GM18951 (cell line): ENCODE results near the gene TANC1.

Experiments used
- POLR2A ChIP-seq: IDR thresholded peaks from 4 replicates; pipeline ENCODE4 v1.6.1; 2011; ENCODE audit warnings: mild to moderate bottlenecking; ENCODE audit not compliant: insufficient read length, insufficient read depth; ENCODE audit errors: extremely low read depth
- in situ Hi-C: fragments of 300-500 bp; cut with MboI; formaldehyde crosslinking; loops from one replicate; pipeline ENCODE4 v1.12.0; 2022; ENCODE audit warnings: low sequenced_read_pairs, mixed read lengths, inconsistent platforms; ENCODE audit not compliant: unreplicated experiment

Gene TANC1

GRCh38 chr2:158967114-158967730, 1.2 kb upstream of the TANC1 start:
- TF ChIP-seq POLR2A = no peak
- in situ Hi-C loops = no loop called here

- TF ChIP-seq POLR2A = no peak
- in situ Hi-C loops = no loop called here
Observed at GRCh38 chr2:158967731-158968395, 577 bp upstream of the TANC1 start.

GRCh38 chr2:158969162-158969714, 798 bp downstream of the TANC1 start:
- no peak for TF ChIP-seq POLR2A
- in situ Hi-C loops = no loop called here

- in situ Hi-C loops = no loop called here
- TF ChIP-seq POLR2A = no peak
Observed at GRCh38 chr2:158969715-158970240, 1.3 kb downstream of the TANC1 start.

GRCh38 chr2:158970241-158970751, 1.9 kb downstream of the TANC1 start:
- TF ChIP-seq POLR2A = no peak
- in situ Hi-C loops = no loop called here

- in situ Hi-C loops = no loop called here
- TF ChIP-seq POLR2A = no peak
Observed at GRCh38 chr2:158973116-158973956, 4.9 kb downstream of the TANC1 start.

- in situ Hi-C loops = no loop called here
Observed at GRCh38 chr2:158975271-158975921, 7.0 kb downstream of the TANC1 start.

GRCh38 chr2:158979772-158980171, 11.3 kb downstream of the TANC1 start:
- TF ChIP-seq POLR2A = no peak
- in situ Hi-C loops = no loop called here

More at GRCh38 chr2:158975271-158975921, 7.0 kb downstream of the TANC1 start:
- TF ChIP-seq POLR2A = no peak

GRCh38 chr2:158984604-158985135, 16.2 kb downstream of the TANC1 start:
- in situ Hi-C loops = no loop called here

GRCh38 chr2:158988501-158988900, 20.1 kb downstream of the TANC1 start:
- TF ChIP-seq POLR2A = no peak

More at GRCh38 chr2:158984604-158985135, 16.2 kb downstream of the TANC1 start:
- TF ChIP-seq POLR2A = no peak

GRCh38 chr2:158989165-158989564, 20.7 kb downstream of the TANC1 start:
- in situ Hi-C loops = no loop called here
- TF ChIP-seq POLR2A = no peak

More at GRCh38 chr2:158988501-158988900, 20.1 kb downstream of the TANC1 start:
- in situ Hi-C loops = no loop called here
